ENCODE measurements around the gene EGFL8. TPM values are rescaled to one million over a fixed set of nuclear protein-coding genes. Genes with fewer than 3 reads are reported as not detected.

Gene EGFL8
- total and polyA plus RNA-seq, 9 of the 15 experiments (the other 6 are each of a cell fraction or from before 2014, with no cell fraction given), result 2.2 to 47.4 (median 14.2) TPM

DNA sequence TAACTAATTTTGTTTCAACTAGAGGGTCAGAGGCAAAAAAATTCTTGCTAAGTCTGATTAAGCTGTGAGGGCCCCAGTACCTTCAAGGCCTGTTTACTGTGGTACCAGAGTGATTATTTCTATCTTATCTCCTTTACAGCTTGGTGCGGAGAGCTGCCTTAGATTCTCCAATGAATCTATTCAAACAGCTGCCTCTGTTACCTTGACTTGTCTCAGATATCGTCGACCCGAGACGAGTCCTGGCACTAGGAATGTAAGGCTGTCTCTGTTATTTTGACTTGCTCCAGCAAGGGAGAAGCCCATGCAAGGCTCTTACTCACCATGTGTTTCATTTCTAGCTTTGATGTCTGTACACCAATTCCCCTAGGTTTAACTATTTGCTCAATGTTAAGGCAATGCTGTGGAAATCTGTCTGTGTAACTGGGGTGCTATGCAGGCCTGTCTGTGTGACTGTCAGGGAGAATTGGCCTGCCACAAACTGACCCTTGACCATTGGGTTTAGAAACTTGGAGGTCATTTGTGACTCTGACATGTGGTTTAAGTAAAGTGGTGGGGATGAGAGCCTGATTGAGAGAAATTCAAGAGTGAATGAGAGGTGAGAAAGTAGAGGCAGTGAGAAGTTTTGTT, 23.9 kb upstream of the EGFL8 start:
- H3K27me3 ChIP-seq (ENCODE audit: control insufficient read depth in 2 of 2, insufficient read depth in 2 of 2, low read length in 2 of 2), result no peaks in the 10 kb centered on the region
- no peaks in the 10 kb centered on the region for H3K9me3 ChIP-seq (replicated peaks; ENCODE audit: control insufficient read depth, insufficient read depth, low read depth, low read length)
- DNase-seq (ENCODE audit: extremely low read depth in 1 of 4, low spot score in 3 of 4) (peak in 1 of 4 experiments; percentile 51), ATAC-seq (no peak; the same call in 2 of the 3 replicates), FAIRE-seq (peak; percentile 59)
- H3K4me2 ChIP-seq (ENCODE audit: insufficient read depth, low read length), result peak overlapping the region; percentile 26; the same call in 1 of the 2 replicates
- H2AFZ ChIP-seq (ENCODE audit: low read depth, low read length), result peak overlapping the region; percentile 71
- no peaks in the 10 kb centered on the region for H3K9me1 ChIP-seq (ENCODE audit: control insufficient read depth, insufficient read depth, low read length)
- peak overlapping the region in 1 of 2 experiments; percentile 13; a peak in 1 of 4 replicates for H3K9ac ChIP-seq (ENCODE audit: insufficient read depth in 1 of 2, low read depth in 2 of 2, low read length in 2 of 2)
- no peaks in the 10 kb centered on the region for H4K20me1 ChIP-seq (replicated peaks; ENCODE audit: control insufficient read depth, insufficient read depth, low read length)
- in situ Hi-C loops (cut with MboI) (no loop called here), intact Hi-C loops (cut with micrococcal nuclease) (no loop called here)
- BruUV-seq (replicated peaks), result no TSS peak
- no peaks in the 10 kb centered on the region for H3K79me2 ChIP-seq (ENCODE audit: control insufficient read depth, insufficient read depth, low read length)
- H3K4me3 ChIP-seq, result no peak overlapping the region
- CTCF ChIA-PET (ENCODE audit: low intra/inter-chr PET ratio), result no interaction called here
- no peaks in the 10 kb centered on the region for H3K36me3 ChIP-seq (ENCODE audit: control insufficient read depth, insufficient read depth, low read length)
- POLR2A ChIA-PET, result interaction anchor here (1.1 to 4.2 kb wide), 4 partner anchors 8 to 41 kb away, joined by 3 to 13 read pairs (median 6); partner anchors contain the start of gene ATF6B
- peaks cover 9 to 13% of the 10 kb centered on the region in 2 experiments; a peak in 4 of 5 replicates for H3K4me1 ChIP-seq (replicated peaks in 1 of 2; ENCODE audit: control insufficient read depth in 2 of 2, insufficient read depth in 2 of 2, low read length in 2 of 2)
- WGBS (ENCODE audit: insufficient coverage, low coverage, missing lambda C conversion rate), result 4% methylated on average over 5 of the region's 5 CpGs
- H3K27ac ChIP-seq (ENCODE audit: extremely low read depth, low read depth, low read length), result no peak overlapping the region; the same call in 2 of the 3 replicates
- no peak for TF ChIP-seq BMI1 (IDR thresholded peaks at IDR 0.05; ENCODE audit: low read length)
- 0 out of 2 replicates have a peak, but pooled peaks have one; percentile 11 for TF ChIP-seq MTA2 (IDR thresholded peaks at IDR 0.05; ENCODE audit: low read depth)
- 0 out of 2 replicates have a peak, but pooled peaks have one; percentile 39 for TF ChIP-seq TEAD4 (IDR thresholded peaks at IDR 0.05; ENCODE audit: low read length)
- TF ChIP-seq TEAD4 (CRISPR knock-in tag; IDR thresholded peaks at IDR 0.05; ENCODE audit: borderline replicate concordance), result no peak
- no peak for TF ChIP-seq GATA2 (CRISPR knock-in tag; IDR thresholded peaks at IDR 0.05)
- TF ChIP-seq, protein P1, sequence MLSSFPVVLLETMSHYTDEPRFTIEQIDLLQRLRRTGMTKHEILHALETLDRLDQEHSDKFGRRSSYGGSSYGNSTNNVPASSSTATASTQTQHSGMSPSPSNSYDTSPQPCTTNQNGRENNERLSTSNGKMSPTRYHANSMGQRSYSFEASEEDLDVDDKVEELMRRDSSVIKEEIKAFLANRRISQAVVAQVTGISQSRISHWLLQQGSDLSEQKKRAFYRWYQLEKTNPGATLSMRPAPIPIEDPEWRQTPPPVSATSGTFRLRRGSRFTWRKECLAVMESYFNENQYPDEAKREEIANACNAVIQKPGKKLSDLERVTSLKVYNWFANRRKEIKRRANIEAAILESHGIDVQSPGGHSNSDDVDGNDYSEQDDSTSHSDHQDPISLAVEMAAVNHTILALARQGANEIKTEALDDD (IDR thresholded peaks at IDR 0.05), result no peak
- TF ChIP-seq SAP30 (IDR thresholded peaks at IDR 0.05; ENCODE audit: borderline replicate concordance, insufficient read depth, low read depth, low read length, poor library complexity, severe bottlenecking), result no peak
- no peak for TF ChIP-seq GATAD2A (IDR thresholded peaks at IDR 0.05)
- no peak for TF ChIP-seq EZH2 (IDR thresholded peaks at IDR 0.05; ENCODE audit: borderline replicate concordance, low read depth, low read length)
- TF ChIP-seq TRIM28 (IDR thresholded peaks at IDR 0.05), result no peak
- peak; percentile 57; the same call in 1 of the 2 replicates for TF ChIP-seq TAL1 (IDR thresholded peaks at IDR 0.05)
- peak; percentile 79 for TF ChIP-seq CBFA2T3 (IDR thresholded peaks at IDR 0.05)
- TF ChIP-seq ARID1B (IDR thresholded peaks at IDR 0.05), result peak; percentile 53
- TF ChIP-seq, protein P2, sequence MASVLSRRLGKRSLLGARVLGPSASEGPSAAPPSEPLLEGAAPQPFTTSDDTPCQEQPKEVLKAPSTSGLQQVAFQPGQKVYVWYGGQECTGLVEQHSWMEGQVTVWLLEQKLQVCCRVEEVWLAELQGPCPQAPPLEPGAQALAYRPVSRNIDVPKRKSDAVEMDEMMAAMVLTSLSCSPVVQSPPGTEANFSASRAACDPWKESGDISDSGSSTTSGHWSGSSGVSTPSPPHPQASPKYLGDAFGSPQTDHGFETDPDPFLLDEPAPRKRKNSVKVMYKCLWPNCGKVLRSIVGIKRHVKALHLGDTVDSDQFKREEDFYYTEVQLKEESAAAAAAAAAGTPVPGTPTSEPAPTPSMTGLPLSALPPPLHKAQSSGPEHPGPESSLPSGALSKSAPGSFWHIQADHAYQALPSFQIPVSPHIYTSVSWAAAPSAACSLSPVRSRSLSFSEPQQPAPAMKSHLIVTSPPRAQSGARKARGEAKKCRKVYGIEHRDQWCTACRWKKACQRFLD (CRISPR knock-in tag; IDR thresholded peaks at IDR 0.05), result no peak
- 0 out of 4 replicates have a peak, but pooled peaks of 1 of the 2 experiments have one; percentile 32 for TF ChIP-seq KDM1A (IDR thresholded peaks at IDR 0.05)
- no peak for TF ChIP-seq NR2F6 (CRISPR knock-in tag; IDR thresholded peaks at IDR 0.05)
- TF ChIP-seq, protein P3, sequence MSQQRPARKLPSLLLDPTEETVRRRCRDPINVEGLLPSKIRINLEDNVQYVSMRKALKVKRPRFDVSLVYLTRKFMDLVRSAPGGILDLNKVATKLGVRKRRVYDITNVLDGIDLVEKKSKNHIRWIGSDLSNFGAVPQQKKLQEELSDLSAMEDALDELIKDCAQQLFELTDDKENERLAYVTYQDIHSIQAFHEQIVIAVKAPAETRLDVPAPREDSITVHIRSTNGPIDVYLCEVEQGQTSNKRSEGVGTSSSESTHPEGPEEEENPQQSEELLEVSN (IDR thresholded peaks at IDR 0.05; ENCODE audit: borderline replicate concordance in 1 of 2, extremely low read depth in 1 of 2, insufficient read depth in 1 of 2, insufficient read length in 1 of 2, low read depth in 1 of 2, low read length in 1 of 2, poor library complexity in 1 of 2, severe bottlenecking in 1 of 2), result no peak
- peak; percentile 21; the same call in 1 of the 2 replicates for TF ChIP-seq L3MBTL2 (IDR thresholded peaks at IDR 0.05)
- peak; percentile 70 for TF ChIP-seq CBFA2T2 (conservative IDR thresholded peaks at IDR 0.05)
- TF ChIP-seq GABPA (tag; conservative IDR thresholded peaks at IDR 0.05; ENCODE audit: low read depth), result no peak
- TF ChIP-seq DPF2 (IDR thresholded peaks at IDR 0.05), result 0 out of 2 replicates have a peak, but pooled peaks have one; percentile 18
- TF ChIP-seq NCOR1 (IDR thresholded peaks at IDR 0.05), result peak; percentile 59; the same call in 1 of the 2 replicates

Measured in K562 (cell line).